NCI-H510A (cell line): ENCODE measurements around the gene RNF175.

Experiments
- DNase-seq: peaks from one replicate; lab custom pipeline; 2025; lab: John Stamatoyannopoulos, UW

The RNF175 gene

GRCh38 chr4:153748378-153748777 lies 11.4 kb downstream of the RNF175 start:
- DNase-seq = no peak

- DNase-seq = no peak
Measured at GRCh38 chr4:153747406-153747955, 12.3 kb downstream of the RNF175 start.

DNA sequence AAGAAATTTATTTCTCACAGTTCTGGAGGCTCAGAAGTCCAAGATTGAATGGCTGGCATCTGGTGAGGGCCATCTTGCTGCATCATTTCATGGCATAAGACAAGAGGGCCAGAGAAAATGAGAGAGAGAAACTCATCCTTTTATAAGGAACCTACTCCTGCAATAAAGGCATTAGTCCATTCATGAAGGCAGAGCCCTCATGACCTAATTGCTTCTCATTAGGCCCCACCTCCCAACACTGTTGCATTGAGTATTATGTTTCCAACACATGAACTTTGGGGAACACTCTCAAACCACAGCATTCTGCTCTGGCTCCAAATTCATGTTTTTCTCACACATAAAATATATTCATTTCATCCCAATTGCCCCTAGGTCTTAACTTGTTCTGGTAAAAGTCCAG lies 14.2 kb downstream of the RNF175 start:
- DNase-seq = no peak

GRCh38 chr4:153741541-153741940 lies 18.3 kb downstream of the RNF175 start:
- DNase-seq = no peak

GRCh38 chr4:153735906-153736461 lies 23.8 kb downstream of the RNF175 start:
- no peak for DNase-seq

GRCh38 chr4:153733751-153734448 lies 25.9 kb downstream of the RNF175 start:
- no peak for DNase-seq

GRCh38 chr4:153731239-153731638 lies 28.6 kb downstream of the RNF175 start:
- no peak for DNase-seq

DNA sequence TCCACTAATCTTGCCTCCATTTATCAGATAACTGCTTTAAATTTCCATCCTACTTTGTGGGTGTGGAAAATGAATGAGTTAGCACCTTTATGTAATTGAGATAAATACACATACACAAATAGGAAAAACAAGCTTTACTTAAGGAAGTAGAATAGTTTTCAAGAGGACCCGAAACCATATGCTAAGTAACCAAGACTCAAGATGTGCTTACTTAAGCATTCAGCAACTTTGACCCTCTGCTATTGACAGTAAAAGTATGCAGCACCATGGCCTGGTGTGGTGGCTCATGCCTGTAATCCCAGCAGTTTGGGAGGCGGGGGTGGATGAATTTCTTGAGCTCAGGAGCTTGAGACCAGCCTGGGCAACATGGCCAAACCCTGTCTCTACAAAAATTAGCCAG lies 29.9 kb downstream of the RNF175 start:
- DNase-seq = no peak

DNA sequence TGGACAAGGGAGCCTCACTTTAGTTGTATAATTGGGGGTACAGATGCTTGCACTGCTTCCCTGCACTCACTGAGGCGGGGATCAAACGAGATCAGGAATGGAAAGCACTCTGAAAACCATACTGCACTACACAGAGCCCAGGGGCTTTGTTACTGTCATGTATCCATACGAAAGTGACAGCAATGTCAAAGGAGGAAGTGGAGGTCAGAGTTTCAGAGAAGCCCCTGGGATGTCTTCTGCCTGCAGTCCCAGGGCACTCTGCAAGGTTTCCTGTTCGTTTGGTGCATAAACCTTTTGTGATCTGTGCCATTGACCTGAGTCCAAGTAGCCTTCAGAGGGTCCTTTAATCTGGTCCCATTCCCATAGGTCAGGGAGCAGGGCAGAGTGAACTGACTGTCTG lies 31.2 kb downstream of the RNF175 start:
- DNase-seq = no peak

DNA sequence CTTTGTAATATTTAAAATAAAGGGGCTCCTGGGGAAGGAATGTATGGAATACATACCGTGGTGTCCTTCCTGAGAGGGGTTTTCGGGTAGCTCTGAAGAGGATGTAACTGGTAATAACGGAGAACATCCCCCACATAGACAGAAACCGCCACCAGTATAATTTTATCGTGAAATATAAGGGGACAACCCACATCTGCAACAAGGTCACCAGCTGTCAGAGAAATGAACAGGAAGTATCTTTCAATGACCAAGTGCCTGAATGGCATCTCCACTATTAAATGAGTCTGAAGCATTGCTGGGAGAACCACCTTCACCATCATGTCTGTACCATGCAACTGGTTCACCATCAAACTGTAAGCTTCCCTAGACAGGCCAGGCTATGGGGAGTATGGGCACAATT lies 31.7 kb downstream of the RNF175 start:
- DNase-seq = no peak

DNA sequence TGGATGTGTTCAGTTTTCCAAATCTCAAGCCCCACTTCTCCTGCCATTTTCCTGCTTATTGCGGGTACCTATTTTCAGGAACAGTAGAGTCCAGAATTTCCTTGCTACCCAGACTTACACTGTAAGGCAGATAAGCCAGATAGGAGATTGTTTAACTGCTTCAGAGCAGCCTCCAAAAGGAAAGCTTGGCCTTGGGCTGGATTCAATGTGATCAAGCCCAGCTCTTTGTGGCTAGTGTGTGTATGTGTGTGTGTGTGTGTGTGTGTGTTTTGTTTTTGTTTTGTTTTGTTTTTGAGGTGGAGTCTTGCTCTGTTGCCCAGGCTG lies 34.0 kb downstream of the RNF175 start:
- no peak for DNase-seq

DNA sequence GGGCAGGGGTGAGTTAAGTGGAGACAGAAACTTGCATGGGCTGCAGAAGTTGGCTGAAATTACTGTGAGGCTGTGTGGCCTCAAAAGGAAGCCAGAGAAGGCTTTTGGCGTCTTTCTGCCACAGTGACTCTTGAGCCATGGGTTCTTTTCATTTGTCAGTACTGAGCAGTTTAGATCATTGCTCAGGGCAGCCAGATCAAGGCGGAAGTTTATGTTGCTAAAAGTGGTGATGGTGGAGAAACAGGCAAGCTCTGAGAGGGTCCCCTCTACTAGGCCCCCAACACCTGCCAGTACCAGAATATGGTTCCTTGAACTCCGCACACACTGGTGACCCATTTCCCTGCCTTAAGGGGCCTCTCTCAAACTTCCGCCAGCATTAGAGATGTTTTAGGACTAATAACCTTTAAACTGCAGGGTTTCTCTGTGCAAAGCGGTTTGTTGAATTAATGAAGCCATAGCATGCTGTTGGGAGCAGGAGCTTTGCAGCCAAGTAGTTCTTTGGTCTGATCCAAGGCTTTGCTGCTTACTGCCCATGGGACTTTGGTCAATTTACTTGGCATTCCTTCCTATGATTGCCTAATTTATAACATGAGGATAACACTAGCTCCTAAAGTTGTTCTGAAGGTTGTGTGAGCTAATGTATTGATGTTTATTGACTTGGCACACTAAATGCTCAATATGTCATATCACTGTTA lies 34.5 kb downstream of the RNF175 start:
- no peak for DNase-seq

- no peak for DNase-seq
Measured at GRCh38 chr4:153724606-153725005, 35.2 kb downstream of the RNF175 start.

DNA sequence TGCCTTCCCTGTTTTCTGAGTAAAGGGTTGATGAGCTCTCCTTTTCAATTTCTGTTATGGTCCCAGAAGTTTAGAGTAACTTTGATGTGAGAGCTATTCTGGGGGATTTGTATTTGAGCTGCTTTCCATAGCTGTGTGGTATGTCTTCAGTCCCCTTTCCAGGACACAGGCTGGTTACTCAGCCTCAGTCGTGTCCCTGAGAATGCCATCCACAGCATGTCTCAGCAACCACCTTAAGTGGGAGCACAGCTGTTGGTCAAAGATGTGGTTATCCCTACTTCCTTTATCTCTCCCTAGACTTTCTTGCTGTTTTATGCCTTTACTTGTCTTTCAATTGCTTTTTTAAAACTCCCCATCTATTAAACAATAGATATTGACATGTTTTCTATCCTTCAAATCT lies 37.8 kb downstream of the RNF175 start:
- no peak for DNase-seq

DNA sequence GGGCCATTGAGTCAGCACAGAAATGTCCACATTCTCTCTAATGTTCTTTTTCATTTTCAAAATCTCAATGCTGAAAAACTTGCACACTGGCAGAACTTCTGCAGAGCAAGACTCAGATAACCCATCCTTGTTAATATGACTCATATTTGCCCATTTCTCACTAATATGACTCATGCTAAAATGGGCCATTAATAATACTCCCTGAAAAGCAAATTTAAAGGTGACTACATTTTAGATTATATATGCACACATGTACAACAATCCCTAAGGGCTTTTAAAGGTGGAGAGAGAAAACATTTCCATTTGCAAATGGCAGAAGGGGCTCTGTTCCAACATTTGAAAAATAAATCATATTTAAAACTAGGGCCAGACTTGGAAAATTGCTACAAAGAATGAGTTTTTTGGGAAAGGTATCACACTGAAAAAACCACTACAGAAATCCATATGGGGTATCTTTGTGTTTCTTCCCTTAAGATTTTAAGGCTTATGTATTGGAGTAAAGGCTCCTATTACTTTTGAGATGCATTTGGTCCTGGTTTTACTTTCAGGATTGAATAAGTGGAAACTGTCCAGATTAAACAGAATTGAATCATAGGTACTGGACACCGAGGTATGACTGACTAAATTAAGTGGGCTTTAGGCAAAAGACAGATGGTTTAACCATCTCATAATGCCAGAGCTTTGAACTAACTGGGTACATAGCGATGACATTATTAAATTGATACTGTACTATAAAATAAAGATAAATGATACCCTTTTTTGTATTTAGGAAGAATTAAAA lies 45.8 kb downstream of the RNF175 start:
- DNase-seq = no peak

- no peak for DNase-seq
Measured at GRCh38 chr4:153710681-153711080, 49.1 kb downstream of the RNF175 start.

DNA sequence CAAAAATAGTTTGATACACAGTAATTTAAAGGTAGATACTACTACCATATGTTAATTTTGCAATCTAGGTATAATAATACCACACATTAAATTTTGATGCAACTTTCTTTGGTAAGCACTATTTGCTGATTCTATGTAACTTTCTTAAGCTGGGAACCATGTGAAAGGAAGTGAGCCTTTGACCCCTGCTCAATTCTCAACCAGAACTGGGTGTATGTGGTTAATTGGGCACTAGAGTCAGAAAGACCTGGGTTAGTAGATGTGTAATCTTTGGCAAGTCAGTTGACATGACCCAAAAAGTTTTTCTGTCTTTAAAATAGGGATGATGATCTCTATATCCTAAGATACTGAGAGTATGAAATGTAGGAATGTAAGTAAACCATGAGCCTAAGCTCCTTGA lies 53.3 kb downstream of the RNF175 start:
- DNase-seq = no peak

GRCh38 chr4:153705743-153706468 lies 53.9 kb downstream of the RNF175 start:
- no peak for DNase-seq

DNA sequence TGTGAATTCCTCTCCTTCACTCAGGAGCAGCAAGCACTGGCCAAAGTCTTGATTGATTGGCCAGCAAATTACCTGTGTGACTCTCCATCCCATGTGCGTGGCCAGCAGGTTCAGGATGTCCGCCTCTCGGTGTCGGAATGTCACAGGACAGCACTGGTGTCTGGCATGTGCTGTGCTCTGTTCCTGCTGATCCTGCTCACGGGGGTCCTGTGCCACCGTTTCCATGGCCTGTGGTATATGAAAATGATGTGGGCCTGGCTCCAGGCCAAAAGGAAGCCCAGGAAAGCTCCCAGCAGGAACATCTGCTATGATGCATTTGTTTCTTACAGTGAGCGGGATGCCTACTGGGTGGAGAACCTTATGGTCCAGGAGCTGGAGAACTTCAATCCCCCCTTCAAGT lies 55.3 kb downstream of the RNF175 start:
- DNase-seq = no peak

DNA sequence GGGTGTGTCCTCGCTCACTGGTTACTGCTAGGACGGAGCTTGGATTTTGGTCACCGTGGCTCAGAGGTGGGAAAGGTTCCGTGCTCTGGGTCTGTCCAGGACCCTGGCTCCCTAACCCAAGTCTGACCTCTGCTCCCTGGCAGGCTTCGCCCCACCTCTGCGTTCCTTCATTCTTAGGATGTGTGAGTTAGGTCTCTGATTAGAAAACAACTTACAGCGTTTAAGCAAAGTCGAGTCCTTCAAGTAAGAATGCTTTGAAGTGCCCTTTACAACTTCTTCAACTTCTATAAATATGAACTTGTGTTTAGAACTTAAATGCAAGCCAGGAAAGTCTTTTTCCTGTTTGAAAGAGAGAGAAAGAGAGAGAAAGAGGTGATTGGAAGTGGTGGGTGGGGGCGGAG lies 74.9 kb downstream of the RNF175 start:
- no peak for DNase-seq

GRCh38 chr4:153684182-153684970 lies 75.4 kb downstream of the RNF175 start, which contains the start of gene TLR2:
Gene TLR2 (plus strand): TSS chr4:153684280. CDS start chr4:153702908, 18,628 bp downstream.
- peak; percentile 4 for DNase-seq
